GM18870 (cell line): ENCODE measurements around the gene LSM14A.
"Not testable (repeated sequence)": the region's sequence is repeated elsewhere in the genome, so short reads cannot be mapped to it uniquely, and the experiment has no call there.

ENCODE experiments used
- ATAC-seq: cut with Tn5 transposase; IDR thresholded peaks from one replicate; pipeline ENCODE4 v1.9.1; 2021; ENCODE audit warnings: moderate library complexity; ENCODE audit not compliant: unreplicated experiment

Gene LSM14A

GRCh38 chr19:34226036-34226435 lies 53.7 kb downstream of the LSM14A start:
- ATAC-seq, result no peak

- no peak for ATAC-seq
These were observed 56.0 kb downstream of the LSM14A start for GRCh38 chr19:34228347-34228746.

GRCh38 chr19:34228762-34229161 lies 56.5 kb downstream of the LSM14A start:
- ATAC-seq, result no peak

- ATAC-seq, result no peak
These were observed 57.4 kb downstream of the LSM14A start for GRCh38 chr19:34229721-34230120.

- ATAC-seq, result no peak
These were observed 58.5 kb downstream of the LSM14A start for GRCh38 chr19:34230820-34231219.

GRCh38 chr19:34231439-34231838 lies 59.1 kb downstream of the LSM14A start:
- ATAC-seq, result no peak

- no peak for ATAC-seq
These were observed 60.5 kb downstream of the LSM14A start for GRCh38 chr19:34232566-34233481.

GRCh38 chr19:34235425-34235940 lies 63.2 kb downstream of the LSM14A start:
- no peak for ATAC-seq

GRCh38 chr19:34236035-34236987 lies 64.0 kb downstream of the LSM14A start:
- ATAC-seq, result no peak

GRCh38 chr19:34237283-34237682 lies 65.0 kb downstream of the LSM14A start:
- ATAC-seq, result no peak

- no peak for ATAC-seq
These were observed 65.6 kb downstream of the LSM14A start for GRCh38 chr19:34237939-34238338.

- no peak for ATAC-seq
These were observed 69.4 kb downstream of the LSM14A start for GRCh38 chr19:34241513-34242337.

GRCh38 chr19:34243138-34243875 lies 71.0 kb downstream of the LSM14A start:
- ATAC-seq, result not testable (repeated sequence)

GRCh38 chr19:34243876-34244578 lies 71.7 kb downstream of the LSM14A start:
- no peak for ATAC-seq

GRCh38 chr19:34244611-34245299 lies 72.5 kb downstream of the LSM14A start:
- ATAC-seq, result no peak

GRCh38 chr19:34246340-34246739 lies 74.0 kb downstream of the LSM14A start:
- no peak for ATAC-seq

GRCh38 chr19:34248941-34249340 lies 76.6 kb downstream of the LSM14A start:
- no peak for ATAC-seq

GRCh38 chr19:34253167-34253566 lies 80.9 kb downstream of the LSM14A start:
- not testable (repeated sequence) for ATAC-seq

GRCh38 chr19:34253681-34254045 lies 81.4 kb downstream of the LSM14A start:
- not testable (repeated sequence) for ATAC-seq
